Activated B cell treated with CpG ODN at 0.5 μM for 24 hours (primary cell): ENCODE measurements around the gene AUNIP. TPM values are rescaled to one million over a fixed set of nuclear protein-coding genes. Genes with fewer than 3 reads are reported as not detected.

Experiments used
- ATAC-seq: fragments of 200-7000 bp; cut with Tn5 transposase; one replicate; pipeline ENCODE4 v1.10.0; 2021; ENCODE audit warnings: low read depth, mild to moderate bottlenecking, moderate library complexity
- CTCF ChIA-PET: fragments of 350-600 bp; sonication (Branson Sonifier 250); formaldehyde crosslinking; loops from one replicate; lab custom pipeline; 2021; ENCODE audit warnings: antibody characterized with exemption; lab: Charles Lee
- POLR2A ChIA-PET: fragments of 350-600 bp; sonication (Branson Sonifier 250); formaldehyde crosslinking; loops from one replicate; lab custom pipeline; 2021; ENCODE audit warnings: antibody characterized with exemption; lab: Charles Lee
- DNase-seq: peaks from one replicate; pipeline ENCODE4 v3.0.0; 2022
- H3K27ac Mint-ChIP-seq: one replicate; pipeline ENCODE4 v1.8.0; 2020; ENCODE audit warnings: mixed read lengths
- H3K27me3 Mint-ChIP-seq: one replicate; pipeline ENCODE4 v1.8.0; 2021; ENCODE audit warnings: mixed read lengths
- H3K36me3 Mint-ChIP-seq: one replicate; pipeline ENCODE4 v1.8.0; 2021; ENCODE audit warnings: low read depth, mixed read lengths
- H3K4me1 Mint-ChIP-seq: one replicate; pipeline ENCODE4 v1.8.0; 2021; ENCODE audit warnings: mixed read lengths
- H3K4me3 Mint-ChIP-seq: one replicate; pipeline ENCODE4 v1.8.0; 2020; ENCODE audit warnings: mild to moderate bottlenecking, mixed read lengths
- H3K9me3 Mint-ChIP-seq: one replicate; pipeline ENCODE4 v1.8.0; 2020; ENCODE audit warnings: mixed read lengths
- CTCF ChIP-seq: fragments of 200-600 bp; IDR thresholded peaks from one replicate; pipeline ENCODE4 v1.8.0; 2022; ENCODE audit warnings: antibody characterized with exemption, mild to moderate bottlenecking
- intact Hi-C: fragments of 100-400 bp; cut with micrococcal nuclease; formaldehyde crosslinking; loops from one replicate; pipeline ENCODE4 v1.15.1; 2024
- total RNA-seq: library from RNA; stranded (reverse); gene quantifications from 2 replicates; pipeline ENCODE4 v1.2.3, GENCODE V29; 2022

Gene AUNIP
- total RNA-seq, 1 donor from 2014 or later, result 0.42 TPM

- no peaks in the 10 kb centered on the region for H3K27me3 Mint-ChIP-seq
- peaks cover 3% of the 10 kb centered on the region for H3K4me1 Mint-ChIP-seq
- no peaks in the 10 kb centered on the region for H3K36me3 Mint-ChIP-seq
- intact Hi-C loops, result no loop called here
- H3K9me3 Mint-ChIP-seq, result no peaks in the 10 kb centered on the region
- H3K27ac Mint-ChIP-seq, result no peak overlapping the region
- POLR2A ChIA-PET, result no interaction called here
- no peak for TF ChIP-seq CTCF
- DNase-seq, result no peak
- ATAC-seq, result no peak
- CTCF ChIA-PET, result no interaction called here
- H3K4me3 Mint-ChIP-seq, result no peak overlapping the region
Observed at GRCh38 chr1:25890239-25891034, 31.2 kb upstream of the AUNIP start.

- H3K27ac Mint-ChIP-seq, result no peak overlapping the region
- no peaks in the 10 kb centered on the region for H3K9me3 Mint-ChIP-seq
- no peak for TF ChIP-seq CTCF
- CTCF ChIA-PET, result no interaction called here
- intact Hi-C loops, result no loop called here
- POLR2A ChIA-PET, result no interaction called here
- H3K36me3 Mint-ChIP-seq, result no peaks in the 10 kb centered on the region
- no peak overlapping the region for H3K4me3 Mint-ChIP-seq
- DNase-seq, result no peak
- no peaks in the 10 kb centered on the region for H3K4me1 Mint-ChIP-seq
- H3K27me3 Mint-ChIP-seq, result no peaks in the 10 kb centered on the region
- no peak for ATAC-seq
Observed at GRCh38 chr1:25889470-25889869, 30.2 kb upstream of the AUNIP start.

DNA sequence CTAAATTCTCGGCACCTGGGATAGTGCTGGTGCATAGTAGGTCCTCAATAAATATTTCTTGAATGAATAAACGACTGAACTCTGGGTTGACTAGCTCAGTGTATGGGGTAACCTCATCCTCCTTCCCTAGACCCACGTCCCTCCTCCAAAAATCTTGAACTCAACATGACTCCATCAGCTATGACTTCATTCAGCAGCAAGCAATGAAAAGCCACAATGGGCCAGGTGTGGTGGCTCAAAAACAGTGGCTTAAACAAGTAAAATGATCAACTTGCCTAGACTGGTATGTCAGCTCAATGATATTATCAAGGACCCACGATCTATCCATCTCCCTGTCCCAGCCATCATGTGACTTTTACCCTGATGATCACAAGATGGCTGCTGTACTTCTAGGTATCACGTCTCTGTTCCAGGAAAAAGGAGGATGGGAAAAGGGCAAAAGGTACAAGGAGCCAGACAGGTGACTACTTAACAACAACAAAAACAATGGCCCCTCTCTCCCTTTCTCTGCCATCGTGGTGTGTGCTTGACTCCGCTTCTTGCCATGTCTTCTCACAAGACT, 29.2 kb upstream of the AUNIP start:
- H3K9me3 Mint-ChIP-seq, result no peaks in the 10 kb centered on the region
- TF ChIP-seq CTCF, result no peak
- CTCF ChIA-PET, result no interaction called here
- no peaks in the 10 kb centered on the region for H3K36me3 Mint-ChIP-seq
- DNase-seq (no peak), ATAC-seq (no peak)
- H3K27me3 Mint-ChIP-seq, result no peaks in the 10 kb centered on the region
- no peak overlapping the region for H3K4me3 Mint-ChIP-seq
- intact Hi-C loops, result no loop called here
- H3K4me1 Mint-ChIP-seq, result no peaks in the 10 kb centered on the region
- H3K27ac Mint-ChIP-seq, result no peak overlapping the region
- POLR2A ChIA-PET, result no interaction called here

- no peak overlapping the region for H3K4me3 Mint-ChIP-seq
- ChIA-PET CTCF (no interaction called here), POLR2A (no interaction called here)
- no peak for TF ChIP-seq CTCF
- H3K27ac Mint-ChIP-seq, result no peak overlapping the region
- H3K9me3 Mint-ChIP-seq, result no peaks in the 10 kb centered on the region
- no peaks in the 10 kb centered on the region for H3K4me1 Mint-ChIP-seq
- H3K27me3 Mint-ChIP-seq, result no peaks in the 10 kb centered on the region
- no peaks in the 10 kb centered on the region for H3K36me3 Mint-ChIP-seq
- no peak for ATAC-seq
- intact Hi-C loops, result no loop called here
- DNase-seq, result no peak
Observed at GRCh38 chr1:25885602-25886001, 26.3 kb upstream of the AUNIP start.

GRCh38 chr1:25881266-25881665, 22.0 kb upstream of the AUNIP start:
- POLR2A ChIA-PET, result no interaction called here
- H3K4me1 Mint-ChIP-seq, result no peaks in the 10 kb centered on the region

More at GRCh38 chr1:25881266-25881665, 22.0 kb upstream of the AUNIP start:
- no peak overlapping the region for H3K27ac Mint-ChIP-seq
- CTCF ChIA-PET, result no interaction called here
- no peak for DNase-seq
- intact Hi-C loops, result no loop called here
- H3K36me3 Mint-ChIP-seq, result no peaks in the 10 kb centered on the region
- no peaks in the 10 kb centered on the region for H3K9me3 Mint-ChIP-seq
- H3K27me3 Mint-ChIP-seq, result no peaks in the 10 kb centered on the region
- ATAC-seq, result no peak
- TF ChIP-seq CTCF, result no peak
- H3K4me3 Mint-ChIP-seq, result no peak overlapping the region
